ENCODE measurements around the gene RAB11FIP5. TPM values are rescaled to one million over a fixed set of nuclear protein-coding genes. Genes with fewer than 3 reads are reported as not detected.

RAB11FIP5 gene
- total and polyA plus RNA-seq, 2 experiments from 2014 or later: 4.4 to 16.6 TPM

GRCh38 chr2:73091696-73092095, 21.1 kb downstream of the RAB11FIP5 start:
- H3K9me3 Mint-ChIP-seq: no peaks in the 10 kb centered on the region; the same call in 2 of the 3 replicates
- H3K4me3 Mint-ChIP-seq: no peak overlapping the region
- H3K4me1 ChIP-seq (ENCODE audit: insufficient read depth): no peaks in the 10 kb centered on the region
- H3K27ac Mint-ChIP-seq: no peak overlapping the region
- H3K36me3 ChIP-seq (ENCODE audit: insufficient read depth): no peaks in the 10 kb centered on the region
- H3K36me3 Mint-ChIP-seq (ENCODE audit: low read depth): no peaks in the 10 kb centered on the region
- no peak for ATAC-seq
- no peak overlapping the region for H3K4me2 ChIP-seq
- peaks cover 14% of the 10 kb centered on the region; the same call in 2 of the 3 replicates for H3K4me1 Mint-ChIP-seq
- no peaks in the 10 kb centered on the region for H3F3A ChIP-seq (replicated peaks; ENCODE audit: low read depth)
- H3K27ac ChIP-seq (ENCODE audit: low read depth): no peak overlapping the region
- TF ChIP-seq EZH2phosphoT487 (IDR thresholded peaks at IDR 0.05; ENCODE audit: unreplicated experiment) (no peak), STAT1 (IDR thresholded peaks at IDR 0.05; ENCODE audit: unreplicated experiment) (no peak), POLR2AphosphoS5 (IDR thresholded peaks at IDR 0.05; ENCODE audit: low read depth) (no peak)
- DNase-seq (ENCODE audit: low spot score): no peak
- H3K9me2 ChIP-seq (ENCODE audit: insufficient read depth): no peaks in the 10 kb centered on the region
- H3K27me3 Mint-ChIP-seq (ENCODE audit: insufficient read depth, low read depth, poor library complexity): peaks cover 10% of the 10 kb centered on the region
- H3K79me2 ChIP-seq (replicated peaks; ENCODE audit: insufficient read depth): no peaks in the 10 kb centered on the region; the same call in 1 of the 2 replicates
- no peak overlapping the region for H2AFZ ChIP-seq
- peaks cover 3% of the 10 kb centered on the region for H4K20me1 ChIP-seq (replicated peaks; ENCODE audit: insufficient read depth)
- no peaks in the 10 kb centered on the region for H3K27me3 ChIP-seq (ENCODE audit: insufficient read depth)
- H3K4me3 ChIP-seq: no peak overlapping the region

GRCh38 chr2:73091164-73091563, 21.6 kb downstream of the RAB11FIP5 start:
- H3F3A ChIP-seq (replicated peaks; ENCODE audit: low read depth): no peaks in the 10 kb centered on the region
- H3K36me3 ChIP-seq (ENCODE audit: insufficient read depth): no peaks in the 10 kb centered on the region
- no peaks in the 10 kb centered on the region for H3K4me1 ChIP-seq (ENCODE audit: insufficient read depth)
- Mint-ChIP-seq H3K27me3 (ENCODE audit: insufficient read depth, low read depth, poor library complexity) (peaks cover 11% of the 10 kb centered on the region), H3K27ac (no peak overlapping the region), H3K4me1 (peaks cover 14% of the 10 kb centered on the region; the same call in 2 of the 3 replicates), H3K4me3 (no peak overlapping the region), H3K36me3 (ENCODE audit: low read depth) (no peaks in the 10 kb centered on the region), H3K9me3 (no peaks in the 10 kb centered on the region)
- peaks cover 3% of the 10 kb centered on the region for H4K20me1 ChIP-seq (replicated peaks; ENCODE audit: insufficient read depth)
- no peaks in the 10 kb centered on the region for H3K9me2 ChIP-seq (ENCODE audit: insufficient read depth)
- no peak overlapping the region for H3K27ac ChIP-seq (ENCODE audit: low read depth)
- TF ChIP-seq NANOG (IDR thresholded peaks at IDR 0.05; ENCODE audit: borderline replicate concordance) (no peak), ETS1 (IDR thresholded peaks at IDR 0.05) (no peak), EZH2 (IDR thresholded peaks at IDR 0.05; ENCODE audit: low read depth, unreplicated experiment) (no peak), ZNF331 (CRISPR knock-in tag; IDR thresholded peaks at IDR 0.05; ENCODE audit: low read depth) (no peak), JUNB (IDR thresholded peaks at IDR 0.05; ENCODE audit: unreplicated experiment) (no peak), ZNF114 (CRISPR knock-in tag; IDR thresholded peaks at IDR 0.05) (no peak), CTCF (conservative IDR thresholded peaks at IDR 0.05; ENCODE audit: low read depth in 2 of 2) (no peak)
- no peak overlapping the region for H2AFZ ChIP-seq
- DNase-seq (ENCODE audit: low spot score): no peak
- no peak for ATAC-seq
- H3K79me2 ChIP-seq (replicated peaks; ENCODE audit: insufficient read depth): no peaks in the 10 kb centered on the region; the same call in 1 of the 2 replicates
- no peak overlapping the region for H3K4me3 ChIP-seq
- H3K4me2 ChIP-seq: no peak overlapping the region
- no peaks in the 10 kb centered on the region for H3K27me3 ChIP-seq (ENCODE audit: insufficient read depth)
